A673 (cell line): ENCODE data around the gene TCP11. TPM values are rescaled to one million over a fixed set of nuclear protein-coding genes. Genes with fewer than 3 reads are reported as not detected.

Experiments used
- BruUV-seq: library from RNA; stranded (reverse); fragments of 400-500 nt; replicated peaks from 2 replicates; lab custom pipeline; 2021; lab: Mats Ljungman, UMichigan
- CTCF ChIA-PET: fragments of 300-600 bp; sonication (Branson Sonifier 250); formaldehyde crosslinking; loops from one replicate; lab custom pipeline; 2022; ENCODE audit warnings: antibody characterized with exemption; lab: Charles Lee
- POLR2A ChIA-PET: fragments of 300-600 bp; sonication (Branson Sonifier 250); formaldehyde crosslinking; loops from one replicate; lab custom pipeline; 2022; ENCODE audit warnings: antibody characterized with exemption; ENCODE audit not compliant: low non-redundant PET; lab: Charles Lee
- DNase-seq: peaks from one replicate; pipeline ENCODE4 v3.0.0-alpha.2; 2015; ENCODE audit warnings: low spot score
- H3K27ac ChIP-seq: fragments of 200-600 bp; sonication (generic); 2 replicates; pipeline ENCODE4 v1.5.1; 2016; ENCODE audit warnings: mixed run types, low read depth, mild to moderate bottlenecking, mixed read lengths, antibody characterized with exemption, low read length; ENCODE audit not compliant: poor library complexity, severe bottlenecking
- H3K27me3 ChIP-seq: fragments of 200-600 bp; sonication (generic); replicated peaks from 2 replicates; pipeline ENCODE4 v1.6.1; 2017; ENCODE audit warnings: mixed run types, low read depth, mild to moderate bottlenecking, mixed read lengths, antibody characterized with exemption, low read length; ENCODE audit not compliant: insufficient read depth, poor library complexity
- H3K36me3 ChIP-seq: fragments of 200-600 bp; sonication (generic); 2 replicates; pipeline ENCODE4 v1.6.1; 2016; ENCODE audit warnings: mixed run types, mild to moderate bottlenecking, mixed read lengths, antibody characterized with exemption, low read length; ENCODE audit not compliant: insufficient read depth, poor library complexity, severe bottlenecking
- H3K4me1 ChIP-seq: fragments of 200-600 bp; sonication (generic); 2 replicates; pipeline ENCODE4 v1.6.1; 2017; ENCODE audit warnings: mixed run types, mild to moderate bottlenecking, mixed read lengths, antibody characterized with exemption, low read length; ENCODE audit not compliant: insufficient read depth, poor library complexity, severe bottlenecking
- H3K4me3 ChIP-seq: fragments of 200-600 bp; sonication (generic); 2 replicates; pipeline ENCODE4 v1.5.1; 2016; ENCODE audit warnings: low read depth, mixed run types, mild to moderate bottlenecking, mixed read lengths, low read length; ENCODE audit not compliant: poor library complexity, severe bottlenecking
- H3K9me3 ChIP-seq: fragments of 200-600 bp; sonication (generic); 2 replicates; pipeline ENCODE4 v1.6.1; 2016; ENCODE audit warnings: mixed run types, low read depth, mild to moderate bottlenecking, mixed read lengths, antibody characterized with exemption, low read length; ENCODE audit not compliant: poor library complexity, severe bottlenecking
- EZH2 ChIP-seq: fragments of 200-600 bp; sonication (generic); IDR thresholded peaks from 2 replicates; pipeline ENCODE4 v1.6.1; 2017; ENCODE audit warnings: borderline replicate concordance, low read depth, mild to moderate bottlenecking, mixed read lengths, antibody characterized with exemption, low read length; ENCODE audit not compliant: poor library complexity, severe bottlenecking
- intact Hi-C: fragments of 100-400 bp; cut with micrococcal nuclease; formaldehyde crosslinking; loops from one replicate; pipeline ENCODE4 v1.10.0; 2022; ENCODE audit not compliant: unreplicated experiment
- total RNA-seq: library from RNA; stranded (reverse); gene quantifications from 2 replicates; pipeline ENCODE4 v1.2.3, GENCODE V29; 2021
- TF ChIP-seq, protein P1 (sequence below): fragments of 300-800, 200-600 bp; sonication (generic); conservative IDR thresholded peaks from 2 replicates; pipeline ENCODE4 v1.5.1; 2017; ENCODE audit warnings: low read depth, mild to moderate bottlenecking, antibody characterized with exemption, low read length, moderate library complexity, mixed read lengths

TCP11 gene
- total RNA-seq, 1 experiment from 2014 or later, result not detected

DNA sequence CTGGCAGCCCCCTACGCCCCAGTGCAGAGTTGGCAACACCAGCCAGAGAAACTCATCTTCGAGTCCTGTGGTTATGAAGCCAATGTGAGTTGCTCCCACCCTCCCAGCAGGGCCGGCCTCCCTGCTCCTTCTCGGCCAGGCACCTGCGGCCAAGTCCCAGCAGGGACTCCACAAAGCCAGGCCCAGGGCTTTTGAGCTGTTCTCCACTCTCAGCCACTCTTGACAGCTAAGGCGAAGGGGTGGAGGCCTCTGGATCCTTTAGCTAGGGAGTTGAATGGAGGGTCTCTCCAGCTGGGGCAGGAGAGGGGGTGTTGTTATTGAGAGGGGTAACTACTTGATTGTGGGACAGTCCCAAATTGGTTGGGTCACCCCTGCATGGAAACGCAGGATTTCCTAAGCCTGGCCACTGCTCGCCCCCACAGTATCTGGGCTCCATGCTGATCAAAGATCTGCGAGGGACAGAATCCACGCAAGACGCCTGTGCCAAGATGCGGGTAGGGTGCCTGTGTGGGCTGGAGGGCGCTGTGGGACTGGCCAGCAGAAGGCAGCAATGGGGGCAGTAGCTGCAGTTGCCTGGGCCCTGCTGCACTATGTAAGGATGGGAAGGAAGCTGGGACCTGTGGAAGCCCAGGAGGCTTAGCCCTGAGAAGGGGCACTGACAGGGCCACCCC is 58.3 kb downstream of the TCP11 start:
- peaks cover 13% of the 10 kb centered on the region for H3K36me3 ChIP-seq
- H3K27me3 ChIP-seq, result no peaks in the 10 kb centered on the region
- ChIA-PET POLR2A (no interaction called here), CTCF (no interaction called here)
- DNase-seq, result no peak
- H3K27ac ChIP-seq, result no peak overlapping the region
- no TSS peak for BruUV-seq
- H3K4me1 ChIP-seq, result peaks cover 8% of the 10 kb centered on the region
- intact Hi-C loops, result no loop called here
- no peak overlapping the region for H3K4me3 ChIP-seq
- no peaks in the 10 kb centered on the region for H3K9me3 ChIP-seq
- TF ChIP-seq, protein P1, sequence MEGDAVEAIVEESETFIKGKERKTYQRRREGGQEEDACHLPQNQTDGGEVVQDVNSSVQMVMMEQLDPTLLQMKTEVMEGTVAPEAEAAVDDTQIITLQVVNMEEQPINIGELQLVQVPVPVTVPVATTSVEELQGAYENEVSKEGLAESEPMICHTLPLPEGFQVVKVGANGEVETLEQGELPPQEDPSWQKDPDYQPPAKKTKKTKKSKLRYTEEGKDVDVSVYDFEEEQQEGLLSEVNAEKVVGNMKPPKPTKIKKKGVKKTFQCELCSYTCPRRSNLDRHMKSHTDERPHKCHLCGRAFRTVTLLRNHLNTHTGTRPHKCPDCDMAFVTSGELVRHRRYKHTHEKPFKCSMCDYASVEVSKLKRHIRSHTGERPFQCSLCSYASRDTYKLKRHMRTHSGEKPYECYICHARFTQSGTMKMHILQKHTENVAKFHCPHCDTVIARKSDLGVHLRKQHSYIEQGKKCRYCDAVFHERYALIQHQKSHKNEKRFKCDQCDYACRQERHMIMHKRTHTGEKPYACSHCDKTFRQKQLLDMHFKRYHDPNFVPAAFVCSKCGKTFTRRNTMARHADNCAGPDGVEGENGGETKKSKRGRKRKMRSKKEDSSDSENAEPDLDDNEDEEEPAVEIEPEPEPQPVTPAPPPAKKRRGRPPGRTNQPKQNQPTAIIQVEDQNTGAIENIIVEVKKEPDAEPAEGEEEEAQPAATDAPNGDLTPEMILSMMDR, result no peak
- no peak for TF ChIP-seq EZH2

DNA sequence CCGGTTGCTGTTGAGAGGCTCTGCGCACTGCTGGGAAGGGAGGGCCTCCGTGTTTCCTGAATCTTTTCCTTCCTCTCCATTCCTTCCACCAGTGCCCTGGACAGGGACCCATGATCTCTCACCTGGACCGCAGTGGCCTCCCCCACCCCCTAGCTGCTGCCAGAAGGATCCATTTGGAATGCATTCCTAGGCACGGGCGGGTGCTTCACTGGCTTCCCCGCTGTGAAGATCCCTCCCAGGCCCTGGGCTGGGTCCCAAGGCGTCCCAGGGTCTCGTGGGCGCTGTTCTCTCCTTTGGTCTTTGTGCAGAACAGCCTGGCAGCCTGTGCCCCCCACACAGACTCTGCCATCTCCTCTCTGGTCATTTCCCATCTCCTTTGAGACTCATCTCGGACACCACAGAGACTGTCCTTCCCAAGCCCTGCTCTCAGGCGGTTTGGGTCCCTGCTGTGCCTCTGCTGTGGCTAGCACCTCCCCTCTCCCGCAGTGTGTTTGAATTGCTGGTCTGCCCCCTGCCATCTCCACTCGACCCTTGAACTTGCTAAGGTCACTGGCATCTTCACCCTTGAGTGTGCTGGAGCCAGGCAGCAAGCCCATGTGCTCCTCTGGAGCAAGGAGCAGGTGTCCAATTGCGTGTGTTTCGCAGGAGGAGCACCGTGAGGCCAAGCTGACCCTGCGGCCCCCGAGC is 59.0 kb downstream of the TCP11 start:
- Histone ChIP-seq H3K27me3 (no peaks in the 10 kb centered on the region), H3K27ac (no peak overlapping the region), H3K36me3 (peaks cover 13% of the 10 kb centered on the region), H3K4me3 (no peak overlapping the region), H3K4me1 (peaks cover 8% of the 10 kb centered on the region), H3K9me3 (no peaks in the 10 kb centered on the region)
- no peak for DNase-seq
- intact Hi-C loops, result no loop called here
- ChIA-PET CTCF (no interaction called here), POLR2A (no interaction called here)
- no TSS peak for BruUV-seq
- TF ChIP-seq EZH2, result no peak
- TF ChIP-seq, protein P1, result no peak

DNA sequence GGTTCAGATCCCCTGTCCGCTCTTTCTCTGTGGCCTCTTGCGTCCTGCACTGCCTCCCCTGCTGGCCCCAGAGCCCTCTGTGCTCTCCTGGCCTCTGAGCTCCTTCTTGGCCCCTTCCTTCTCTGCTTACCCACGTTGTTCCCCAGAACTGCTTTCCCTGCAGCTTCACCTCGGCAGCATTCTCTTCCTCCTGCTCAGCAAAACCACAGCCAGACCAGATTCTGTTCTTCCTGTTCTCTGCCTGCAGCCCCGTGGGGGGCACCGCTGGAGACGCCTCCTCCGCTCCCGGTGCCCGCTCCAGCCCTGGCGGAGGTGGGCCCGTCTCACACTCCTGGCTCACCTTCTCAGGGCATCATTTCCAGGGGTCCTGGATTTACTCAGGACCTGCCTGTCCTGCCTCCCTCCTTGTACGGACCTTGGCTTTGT is 59.7 kb downstream of the TCP11 start:
- TF ChIP-seq EZH2, result no peak
- TF ChIP-seq, protein P1, result no peak
- intact Hi-C loops, result no loop called here
- peaks cover 8% of the 10 kb centered on the region for H3K4me1 ChIP-seq
- no TSS peak for BruUV-seq
- no peaks in the 10 kb centered on the region for H3K9me3 ChIP-seq
- H3K27me3 ChIP-seq, result no peaks in the 10 kb centered on the region
- ChIA-PET POLR2A (interaction anchor here (0.5 kb wide), 1 partner anchor 189 kb away, joined by 4 read pairs; no protein-coding TSS in a partner anchor), CTCF (no interaction called here)
- no peak overlapping the region for H3K27ac ChIP-seq
- H3K36me3 ChIP-seq, result peaks cover 13% of the 10 kb centered on the region
- H3K4me3 ChIP-seq, result no peak overlapping the region
- peak; percentile 16 for DNase-seq
